H9 (cell line): ENCODE measurements around the gene OGFOD3. TPM values are rescaled to one million over a fixed set of nuclear protein-coding genes. Genes with fewer than 3 reads are reported as not detected.
A peak's percentile ranks its signal among the peaks of the same experiment; 100 is the strongest.

Source experiments
- DNase-seq: peaks from one replicate; pipeline ENCODE4 v3.0.0-alpha.2; 2017
- H2AFZ ChIP-seq: one replicate; pipeline ENCODE4 v1.6.1; 2013; ENCODE audit warnings: mild to moderate bottlenecking, low read length, control low read depth, moderate library complexity
- H2AK5ac ChIP-seq: 2 replicates; pipeline ENCODE4 v1.6.1; 2013; ENCODE audit warnings: low read length, control low read depth, mixed read lengths; ENCODE audit not compliant: insufficient read length
- H2BK120ac ChIP-seq: one replicate; pipeline ENCODE4 v1.6.1; 2013; ENCODE audit warnings: low read depth, mild to moderate bottlenecking, low read length, control low read depth, inconsistent platforms; ENCODE audit not compliant: poor library complexity, severe bottlenecking
- H2BK12ac ChIP-seq: 2 replicates; pipeline ENCODE4 v1.6.1; 2013; ENCODE audit warnings: low read length, control low read depth, mixed read lengths, low read depth; ENCODE audit not compliant: insufficient read length
- H2BK15ac ChIP-seq: 2 replicates; pipeline ENCODE4 v1.6.1; 2013; ENCODE audit warnings: low read depth, low read length, control low read depth
- H2BK20ac ChIP-seq: one replicate; pipeline ENCODE4 v1.6.1; 2013; ENCODE audit warnings: low read depth, mild to moderate bottlenecking, low read length, control low read depth, inconsistent platforms; ENCODE audit not compliant: poor library complexity, severe bottlenecking
- H2BK5ac ChIP-seq: 2 replicates; pipeline ENCODE4 v1.6.1; 2013; ENCODE audit warnings: low read length, control low read depth, mixed read lengths; ENCODE audit not compliant: insufficient read length
- H3K14ac ChIP-seq: 2 replicates; pipeline ENCODE4 v1.6.1; 2013; ENCODE audit warnings: low read length, control low read depth; ENCODE audit not compliant: insufficient read depth
- H3K18ac ChIP-seq: 2 replicates; pipeline ENCODE4 v1.6.1; 2013; ENCODE audit warnings: low read depth, mild to moderate bottlenecking, mixed read lengths, low read length, control low read depth; ENCODE audit not compliant: insufficient read length
- H3K23ac ChIP-seq: 2 replicates; pipeline ENCODE4 v1.6.1; 2013; ENCODE audit warnings: low read length, control low read depth, mixed read lengths, low read depth; ENCODE audit not compliant: insufficient read length
- H3K23me2 ChIP-seq: 2 replicates; pipeline ENCODE4 v1.6.1; 2013; ENCODE audit warnings: low read depth, mild to moderate bottlenecking, mixed read lengths, low read length, control low read depth; ENCODE audit not compliant: insufficient read length, poor library complexity, severe bottlenecking
- H3K27ac ChIP-seq: 2 replicates; pipeline ENCODE4 v1.5.1; 2013; ENCODE audit warnings: low read length, control low read depth, mixed read lengths, low read depth; ENCODE audit not compliant: insufficient read length
- H3K27me3 ChIP-seq: 2 replicates; pipeline ENCODE4 v1.6.1; 2013; ENCODE audit warnings: low read length, control low read depth, inconsistent platforms; ENCODE audit not compliant: insufficient read depth
- H3K4ac ChIP-seq: 2 replicates; pipeline ENCODE4 v1.6.1; 2013; ENCODE audit warnings: low read depth, mild to moderate bottlenecking, control low read depth, inconsistent platforms, low read length, moderate library complexity
- H3K4me1 ChIP-seq: 2 replicates; pipeline ENCODE4 v1.6.1; 2013; ENCODE audit warnings: low read length, control low read depth, inconsistent platforms; ENCODE audit not compliant: insufficient read depth
- H3K4me2 ChIP-seq: 2 replicates; pipeline ENCODE4 v1.6.1; 2013; ENCODE audit warnings: low read length, control low read depth, mixed read lengths; ENCODE audit not compliant: insufficient read length, insufficient read depth
- H3K56ac ChIP-seq: 2 replicates; pipeline ENCODE4 v1.6.1; 2013; ENCODE audit warnings: low read depth, mild to moderate bottlenecking, mixed read lengths, low read length, control low read depth; ENCODE audit not compliant: insufficient read length
- H3K79me1 ChIP-seq: 2 replicates; pipeline ENCODE4 v1.6.1; 2013; ENCODE audit warnings: low read depth, mild to moderate bottlenecking, moderate library complexity, low read length, control low read depth, inconsistent platforms; ENCODE audit not compliant: insufficient read depth, poor library complexity, severe bottlenecking
- H3K79me2 ChIP-seq: 2 replicates; pipeline ENCODE4 v1.6.1; 2013; ENCODE audit warnings: low read length, control low read depth, inconsistent platforms; ENCODE audit not compliant: insufficient read depth
- H3K9ac ChIP-seq: 2 replicates; pipeline ENCODE4 v1.6.1; 2013; ENCODE audit warnings: low read length, control low read depth, mixed read lengths; ENCODE audit not compliant: insufficient read length; ENCODE audit errors: extremely low read depth
- H3K9me3 ChIP-seq: one replicate; pipeline ENCODE4 v1.6.1; 2013; ENCODE audit warnings: low read depth, low read length, inconsistent platforms; ENCODE audit not compliant: control insufficient read depth
- H3T11ph ChIP-seq: one replicate; pipeline ENCODE4 v1.6.1; 2013; ENCODE audit warnings: mild to moderate bottlenecking, low read length, control low read depth, inconsistent platforms
- H4K20me1 ChIP-seq: one replicate; pipeline ENCODE4 v1.6.1; 2013; ENCODE audit not compliant: control insufficient read depth, insufficient read length, insufficient read depth
- H4K5ac ChIP-seq: 2 replicates; pipeline ENCODE4 v1.6.1; 2013; ENCODE audit warnings: low read depth, mild to moderate bottlenecking, mixed read lengths, low read length, control low read depth; ENCODE audit not compliant: insufficient read length
- H4K8ac ChIP-seq: replicated peaks from 2 replicates; pipeline ENCODE4 v1.6.1; 2013; ENCODE audit warnings: low read length, control low read depth, mixed read lengths, low read depth; ENCODE audit not compliant: insufficient read length
- H4K91ac ChIP-seq: 2 replicates; pipeline ENCODE4 v1.6.1; 2013; ENCODE audit warnings: low read depth, mild to moderate bottlenecking, moderate library complexity, mixed read lengths, low read length, control low read depth; ENCODE audit not compliant: insufficient read length
- H3K27ac Mint-ChIP-seq, 3 experiments: 2 replicates in 2 of 3; 3 replicates in 1 of 3; pipeline ENCODE4 v1.8.0; 2020 to 2021; ENCODE audit warnings: mixed read lengths in 3 of 3, mild to moderate bottlenecking in 1 of 3, moderate library complexity in 1 of 3
- H3K27me3 Mint-ChIP-seq: 2 replicates; pipeline ENCODE4 v1.8.0; 2021; ENCODE audit warnings: low read depth, mild to moderate bottlenecking, moderate library complexity, mixed read lengths
- H3K36me3 Mint-ChIP-seq, 3 experiments: 2 replicates in 2 of 3; 3 replicates in 1 of 3; pipeline ENCODE4 v1.8.0; 2020 to 2021; ENCODE audit warnings: low read depth in 3 of 3, mixed read lengths in 3 of 3; ENCODE audit not compliant: insufficient read depth in 1 of 3
- H3K4me1 Mint-ChIP-seq, 2 experiments: 2 replicates each; pipeline ENCODE4 v1.8.0; 2020; ENCODE audit warnings: mixed read lengths in 2 of 2
- H3K4me3 Mint-ChIP-seq, 2 experiments: 2 replicates in 1 of 2; 3 replicates in 1 of 2; pipeline ENCODE4 v1.8.0; 2020 to 2021; ENCODE audit warnings: mild to moderate bottlenecking in 2 of 2, mixed read lengths in 2 of 2, moderate library complexity in 1 of 2
- H3K9me3 Mint-ChIP-seq, 2 experiments: 2 replicates in 1 of 2; 3 replicates in 1 of 2; pipeline ENCODE4 v1.8.0; 2020; ENCODE audit warnings: mild to moderate bottlenecking in 2 of 2, mixed read lengths in 2 of 2, moderate library complexity in 1 of 2
- WGBS: extraction: QIAGEN DNeasy Blood & Tissue Kit; methylation state at CpG from one replicate; pipeline ENCODE4 v1.1.7; 2013; ENCODE audit warnings: missing lambda C conversion rate, low lambda C conversion rate, mixed read lengths; ENCODE audit not compliant: insufficient read length; ENCODE audit errors: extremely low coverage; 5-methylcytosine and 5-hydroxymethylcytosine counted together
- total RNA-seq: library from RNA; stranded (reverse); gene quantifications from 2 replicates; pipeline ENCODE4 v1.2.1, GENCODE V29; 2021
- TF ChIP-seq, protein P1 (sequence below): fragments of 200-600 bp; sonication (generic); conservative IDR thresholded peaks from 3 replicates; pipeline ENCODE4 v1.8.0; 2021; ENCODE audit warnings: antibody characterized with exemption, mild to moderate bottlenecking

The OGFOD3 gene
- total RNA-seq, 1 experiment from 2014 or later, result 27.8 TPM

- Histone ChIP-seq H2BK120ac (no peak overlapping the region), H3K9me3 (no peaks in the 10 kb centered on the region), H4K91ac (no peak overlapping the region), H3K27me3 (no peaks in the 10 kb centered on the region), H3K4me2 (no peak overlapping the region), H2BK12ac (no peak overlapping the region), H4K20me1 (no peaks in the 10 kb centered on the region), H2BK15ac (no peak overlapping the region), H2BK5ac (no peak overlapping the region), H3K56ac (no peak overlapping the region), H2BK20ac (no peak overlapping the region), H2AK5ac (no peak overlapping the region), H3K14ac (no peak overlapping the region), H3T11ph (no peak overlapping the region), H3K23ac (no peak overlapping the region), H3K27ac (no peak overlapping the region), H2AFZ (no peak overlapping the region), H4K5ac (no peak overlapping the region), H3K4ac (no peak overlapping the region), H3K9ac (no peak overlapping the region), H3K4me1 (no peaks in the 10 kb centered on the region; the same call in 1 of the 2 replicates), H3K18ac (no peak overlapping the region), H3K79me1 (no peaks in the 10 kb centered on the region), H3K23me2 (no peaks in the 10 kb centered on the region), H4K8ac (no peak overlapping the region), H3K79me2 (no peaks in the 10 kb centered on the region)
- no peaks in the 10 kb centered on the region; the same call in 1 of the 2 replicates for H3K27me3 Mint-ChIP-seq
- H3K4me1 Mint-ChIP-seq, result peaks cover 7 to 25% of the 10 kb centered on the region in 2 experiments
- no peak overlapping the region for H3K4me3 Mint-ChIP-seq
- H3K27ac Mint-ChIP-seq, result peak overlapping the region in 2 of 3 experiments; percentile 31 to 86; a peak in 2 of 7 replicates
- DNase-seq, result peak; percentile 25
- TF ChIP-seq, protein P1, sequence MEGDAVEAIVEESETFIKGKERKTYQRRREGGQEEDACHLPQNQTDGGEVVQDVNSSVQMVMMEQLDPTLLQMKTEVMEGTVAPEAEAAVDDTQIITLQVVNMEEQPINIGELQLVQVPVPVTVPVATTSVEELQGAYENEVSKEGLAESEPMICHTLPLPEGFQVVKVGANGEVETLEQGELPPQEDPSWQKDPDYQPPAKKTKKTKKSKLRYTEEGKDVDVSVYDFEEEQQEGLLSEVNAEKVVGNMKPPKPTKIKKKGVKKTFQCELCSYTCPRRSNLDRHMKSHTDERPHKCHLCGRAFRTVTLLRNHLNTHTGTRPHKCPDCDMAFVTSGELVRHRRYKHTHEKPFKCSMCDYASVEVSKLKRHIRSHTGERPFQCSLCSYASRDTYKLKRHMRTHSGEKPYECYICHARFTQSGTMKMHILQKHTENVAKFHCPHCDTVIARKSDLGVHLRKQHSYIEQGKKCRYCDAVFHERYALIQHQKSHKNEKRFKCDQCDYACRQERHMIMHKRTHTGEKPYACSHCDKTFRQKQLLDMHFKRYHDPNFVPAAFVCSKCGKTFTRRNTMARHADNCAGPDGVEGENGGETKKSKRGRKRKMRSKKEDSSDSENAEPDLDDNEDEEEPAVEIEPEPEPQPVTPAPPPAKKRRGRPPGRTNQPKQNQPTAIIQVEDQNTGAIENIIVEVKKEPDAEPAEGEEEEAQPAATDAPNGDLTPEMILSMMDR, result no peak
- no peaks in the 10 kb centered on the region; a peak in 1 of 5 replicates for H3K9me3 Mint-ChIP-seq
- H3K36me3 Mint-ChIP-seq, result peaks cover 4 to 25% (median 22%) of the 10 kb centered on the region in 3 experiments; a peak in 6 of 7 replicates
- no CpG with 5 or more reads among the region's 28 CpGs for WGBS
These were observed 24.5 kb upstream of the OGFOD3 start for GRCh38 chr17:82442643-82443464.
